ENCODE results near the gene PCSK7. TPM values are rescaled to one million over a fixed set of nuclear protein-coding genes. Genes with fewer than 3 reads are reported as not detected.
A peak's percentile ranks its signal among the peaks of the same experiment; 100 is the strongest.

PCSK7 gene
- total and polyA plus RNA-seq, 9 donors = 14.5 to 67.7 (median 31.1) TPM

DNA sequence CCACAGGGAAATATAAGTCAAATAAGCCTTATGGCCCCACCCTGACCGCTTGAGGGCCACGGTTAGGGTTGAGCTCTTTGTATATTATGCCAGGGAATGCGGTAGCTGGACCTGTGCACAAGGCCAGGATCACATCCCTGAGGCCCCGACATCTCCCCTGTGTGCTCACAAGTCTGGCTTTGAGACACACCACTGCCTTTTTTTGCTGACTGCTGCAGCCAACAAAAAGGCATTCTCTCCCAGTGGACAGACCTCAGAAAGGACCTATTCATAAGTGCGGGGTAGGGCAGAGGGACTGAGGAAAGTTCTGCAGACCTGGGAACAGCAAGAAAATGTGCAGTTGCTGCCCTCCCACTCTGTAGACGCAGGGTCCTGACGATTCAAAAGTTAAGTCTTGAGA, 56.8 kb downstream of the PCSK7 start:
- H3K9me3 ChIP-seq = no peaks in the 10 kb centered on the region
- no peak overlapping the region for H3K27ac ChIP-seq
- no peaks in the 10 kb centered on the region for H3K36me3 ChIP-seq
- TF ChIP-seq CTCF (IDR thresholded peaks at IDR 0.05) (no peak), POLR2A (IDR thresholded peaks at IDR 0.05) (no peak), EP300 (IDR thresholded peaks at IDR 0.05) (no peak)
- 69 to 80% (median 74%) methylated on average over 7 of the region's 7 CpGs for WGBS, 3 donors
- H3K27me3 ChIP-seq = no peaks in the 10 kb centered on the region
- no peak overlapping the region for H3K4me3 ChIP-seq
- intact Hi-C loops (cut with DNase I) = loop anchor here in 1 of 4 donors (10.0 kb wide), 1 partner anchor 50 kb away; no protein-coding TSS in a partner anchor
- peaks cover 12% of the 10 kb centered on the region for H3K4me1 ChIP-seq (ENCODE audit: insufficient read depth)
- no peak for DNase-seq

- Histone ChIP-seq H3K27me3 (no peaks in the 10 kb centered on the region), H3K9me3 (no peaks in the 10 kb centered on the region), H3K36me3 (no peaks in the 10 kb centered on the region), H3K4me3 (no peak overlapping the region), H3K4me1 (ENCODE audit: insufficient read depth) (peaks cover 10% of the 10 kb centered on the region), H3K27ac (peak overlapping the region in 1 of 2 donors; percentile 53)
- TF ChIP-seq CTCF (IDR thresholded peaks at IDR 0.05) = no peak
- no peak for TF ChIP-seq EP300 (IDR thresholded peaks at IDR 0.05)
- no peak for TF ChIP-seq POLR2A (IDR thresholded peaks at IDR 0.05)
- DNase-seq = peak in 1 of 5 donors; percentile 29
- intact Hi-C loops (cut with DNase I) = loop anchor here in 1 of 4 donors (10.0 kb wide), 1 partner anchor 52 kb away; no protein-coding TSS in a partner anchor
- 45 to 67% (median 63%) methylated on average over 14 of the region's 14 CpGs for WGBS, 3 donors
Measured at GRCh38 chr11:117172724-117173421, 59.0 kb downstream of the PCSK7 start.

GRCh38 chr11:117171404-117172061, 60.3 kb downstream of the PCSK7 start:
- TF ChIP-seq CTCF (IDR thresholded peaks at IDR 0.05) (no peak), POLR2A (IDR thresholded peaks at IDR 0.05) (no peak), EP300 (IDR thresholded peaks at IDR 0.05) (no peak)
- DNase-seq = no peak
- H3K9me3 ChIP-seq = no peaks in the 10 kb centered on the region
- peaks cover 10% of the 10 kb centered on the region for H3K4me1 ChIP-seq (ENCODE audit: insufficient read depth)
- WGBS, 3 donors = 52 to 59% (median 56%) methylated on average over 14 of the region's 14 CpGs
- peak overlapping the region in 1 of 2 donors; percentile 2 for H3K27ac ChIP-seq
- H3K4me3 ChIP-seq = no peak overlapping the region
- H3K27me3 ChIP-seq = no peaks in the 10 kb centered on the region
- intact Hi-C loops (cut with DNase I) = loop anchor here in 1 of 4 donors (10.0 kb wide), 1 partner anchor 53 kb away; no protein-coding TSS in a partner anchor
- no peaks in the 10 kb centered on the region for H3K36me3 ChIP-seq

GRCh38 chr11:117171007-117171403, 60.9 kb downstream of the PCSK7 start:
- 76 to 92% (median 79%) methylated on average over 2 of the region's 2 CpGs for WGBS, 3 donors
- no peak for DNase-seq
- no peak overlapping the region for H3K27ac ChIP-seq
- TF ChIP-seq CTCF (IDR thresholded peaks at IDR 0.05) = no peak
- no peak for TF ChIP-seq POLR2A (IDR thresholded peaks at IDR 0.05)
- no peak for TF ChIP-seq EP300 (IDR thresholded peaks at IDR 0.05)
- intact Hi-C loops (cut with DNase I) = loop anchor here in 1 of 4 donors (10.0 kb wide), 1 partner anchor 54 kb away; no protein-coding TSS in a partner anchor
- H3K27me3 ChIP-seq = no peaks in the 10 kb centered on the region
- H3K36me3 ChIP-seq = no peaks in the 10 kb centered on the region
- peaks cover 10% of the 10 kb centered on the region for H3K4me1 ChIP-seq (ENCODE audit: insufficient read depth)
- no peak overlapping the region for H3K4me3 ChIP-seq
- H3K9me3 ChIP-seq = no peaks in the 10 kb centered on the region
